Left ventricle myocardium superior (tissue), 1 donor: Measurements from ENCODE around the gene TEX22. TPM values are rescaled to one million over a fixed set of nuclear protein-coding genes. Genes with fewer than 3 reads are reported as not detected.

Source experiments
- ATAC-seq: fragments of 200-7000 bp; cut with Tn5 transposase; one replicate; pipeline ENCODE4 v1.9.1; 2020; ENCODE audit warnings: mild to moderate bottlenecking, moderate library complexity
- DNase-seq: peaks from one replicate; pipeline ENCODE4 v3.0.0-alpha.2; 2020
- intact Hi-C: fragments of 100-400 bp; cut with micrococcal nuclease; formaldehyde crosslinking; loops from one replicate; pipeline ENCODE4 v1.11.0; 2022
- total RNA-seq: library from RNA; stranded (reverse); fragmentation: NEBNext Ultra II Directional; extraction: Animal tissue kit (Norgen Biotek cat#: 25700); gene quantifications from one replicate; pipeline ENCODE4 v1.2.1, GENCODE V29; 2021
- donor health status: DM: no; HTN: yes; CAD: no; lungs with severe emphysema.

The TEX22 gene
- total RNA-seq, 1 donor from 2014 or later: 1.6 TPM

DNA sequence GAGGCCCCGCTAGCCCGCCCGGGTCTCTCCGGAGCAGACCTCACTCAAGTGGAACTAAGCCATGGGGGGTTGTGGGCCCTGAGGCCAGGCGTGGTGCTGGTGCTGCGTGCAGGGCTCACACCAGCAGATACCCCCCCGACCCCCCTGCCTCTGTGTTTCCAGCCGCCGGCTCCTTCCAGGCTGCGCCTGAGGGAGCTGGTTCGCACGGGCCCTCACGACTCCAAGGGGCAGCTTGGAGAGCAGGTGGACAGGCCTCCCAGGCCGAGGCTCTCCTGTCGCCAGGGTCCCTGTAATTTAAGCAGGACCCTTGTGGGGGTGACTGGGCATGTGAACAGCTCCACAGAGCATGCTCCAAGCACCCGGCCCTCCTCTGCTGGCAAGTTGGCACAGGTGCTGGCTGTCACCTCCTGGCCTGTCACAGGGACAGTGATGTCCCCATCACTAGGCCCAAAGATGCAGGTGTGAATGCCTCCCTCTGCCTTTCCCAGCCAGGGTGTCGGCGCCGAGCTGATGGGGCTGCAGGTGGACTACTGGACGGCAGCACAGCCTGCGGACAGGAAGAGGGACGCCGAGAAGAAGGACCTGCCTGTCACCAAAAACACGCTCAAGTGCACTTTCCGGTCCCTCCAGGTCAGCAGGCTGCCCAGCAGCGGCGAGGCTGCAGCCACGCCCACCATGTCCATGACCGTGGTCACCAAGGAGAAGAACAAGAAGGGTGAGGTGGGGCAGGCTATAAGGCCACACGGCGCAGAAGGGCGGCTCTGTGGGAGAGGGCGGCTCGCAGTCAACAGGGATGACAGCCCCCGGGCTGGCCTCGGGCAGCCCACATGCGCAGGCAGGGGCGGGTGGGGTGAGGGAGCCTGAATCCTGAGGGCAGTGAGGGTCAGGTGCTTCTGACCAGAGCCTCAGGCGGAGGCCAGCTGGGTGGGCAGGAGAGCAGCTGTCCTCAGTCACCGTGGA is 5.9 kb upstream of the TEX22 start:
- intact Hi-C loops: no loop called here
- DNase-seq: no peak
- no peak for ATAC-seq

DNA sequence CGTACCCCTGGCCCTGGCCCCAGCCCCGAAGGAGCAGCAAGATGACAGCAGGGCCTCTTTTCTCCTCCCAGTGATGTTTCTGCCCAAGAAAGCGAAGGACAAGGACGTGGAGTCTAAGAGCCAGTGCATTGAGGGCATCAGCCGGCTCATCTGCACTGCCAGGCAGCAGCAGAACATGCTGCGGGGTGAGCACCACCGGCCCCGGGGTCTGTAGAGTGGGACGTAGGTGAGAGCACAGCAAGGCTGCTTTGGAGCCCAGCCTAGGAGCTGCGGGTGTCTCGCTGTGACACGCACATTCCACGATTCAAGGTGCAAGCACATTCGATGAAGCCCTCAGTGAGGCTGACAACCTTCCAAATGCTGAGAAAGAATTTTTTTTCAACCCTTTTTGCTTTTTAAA is 5.2 kb upstream of the TEX22 start:
- DNase-seq (no peak), ATAC-seq (no peak)
- intact Hi-C loops: no loop called here

DNA sequence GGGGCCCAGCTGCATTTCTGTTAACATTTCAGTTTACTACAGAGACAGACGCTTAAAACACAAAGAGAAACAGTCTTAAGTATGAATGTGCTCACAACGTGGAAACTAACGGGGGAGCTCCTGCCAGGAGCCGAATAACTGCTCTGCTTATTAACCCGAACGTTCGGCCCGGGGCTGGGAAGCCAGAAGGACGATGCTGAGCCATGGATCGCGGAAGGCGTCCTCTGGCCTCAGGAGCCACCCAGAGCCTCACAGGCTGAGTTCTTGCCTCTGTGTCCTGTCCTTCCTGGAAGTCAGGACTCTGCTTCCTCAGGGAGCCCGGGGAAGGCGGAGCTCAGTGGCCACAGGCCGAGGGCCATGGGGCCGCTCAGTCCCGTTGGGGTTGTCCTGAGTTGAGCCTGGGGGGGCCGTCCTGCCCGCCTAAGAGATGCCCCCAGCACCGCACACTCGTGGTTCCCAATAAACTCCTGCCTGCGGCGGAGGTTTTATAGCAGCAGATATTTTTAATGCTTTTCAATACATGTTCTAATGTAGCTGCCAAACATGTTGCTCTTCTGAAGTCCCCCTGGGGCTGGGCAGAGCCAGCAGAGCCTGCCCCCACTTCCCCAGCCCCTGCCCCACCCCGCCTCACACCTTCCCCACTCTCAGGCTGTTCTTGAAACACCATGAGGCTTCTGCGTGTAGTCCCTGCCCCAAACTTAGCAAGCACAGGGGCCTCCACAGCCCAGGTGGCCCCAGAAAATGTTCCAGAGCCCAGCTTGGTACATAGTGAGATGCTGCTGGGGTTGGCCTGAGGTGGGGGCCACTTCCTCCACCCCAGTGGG is 3.4 kb upstream of the TEX22 start:
- DNase-seq: no peak
- intact Hi-C loops: no loop called here

DNA sequence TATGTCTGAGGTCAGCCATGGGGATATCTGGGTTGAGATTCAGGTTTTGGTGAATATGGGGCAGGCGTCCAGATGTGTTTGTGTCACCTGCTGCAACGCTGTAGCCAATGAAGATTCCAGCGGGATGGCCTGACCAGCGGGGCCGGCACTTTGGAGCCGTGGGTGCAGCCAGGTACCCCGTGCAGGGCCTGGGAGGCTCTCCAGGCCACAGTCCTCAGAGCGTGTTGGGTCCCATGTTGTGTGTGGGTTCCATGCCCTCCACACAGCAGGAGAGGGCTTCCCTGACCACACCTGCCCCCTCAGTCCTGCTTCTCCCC is 2.8 kb upstream of the TEX22 start:
- no peak for ATAC-seq

More for the DNA sequence above, 3.4 kb upstream of the TEX22 start:
- ATAC-seq: no peak

DNA sequence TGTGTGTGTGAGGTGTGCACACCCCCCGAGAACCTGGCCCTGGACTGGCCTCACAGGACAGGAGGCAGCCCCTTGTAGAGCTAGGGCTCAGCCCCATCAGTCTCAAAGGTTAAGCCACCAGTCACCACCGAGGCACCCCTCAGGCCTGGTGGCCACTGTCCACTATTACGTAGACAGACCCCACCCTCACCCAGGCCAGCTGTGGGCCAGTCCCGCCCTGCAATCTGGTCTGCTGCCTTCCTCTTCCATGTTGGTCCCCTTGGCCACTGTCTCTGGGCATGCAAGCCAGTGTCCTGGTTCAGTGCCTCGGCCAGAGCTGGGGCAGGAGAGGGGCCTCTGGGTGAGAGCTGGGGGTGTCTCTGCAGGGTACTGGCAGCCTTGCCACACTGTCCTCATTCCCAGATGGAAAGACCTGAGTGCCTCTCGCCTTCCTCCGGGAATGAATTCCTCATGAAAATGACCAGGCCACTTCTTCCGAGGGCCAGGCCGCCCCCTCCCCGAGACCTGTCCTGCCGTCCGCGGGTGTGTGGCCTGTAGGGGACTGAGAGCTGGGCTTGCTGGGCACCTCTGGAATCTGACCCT is 897 bp upstream of the TEX22 start:
- intact Hi-C loops: no loop called here
- DNase-seq (peak; percentile 34), ATAC-seq (no peak)

More for the DNA sequence above, 2.8 kb upstream of the TEX22 start:
- no peak for DNase-seq
- intact Hi-C loops: no loop called here

DNA sequence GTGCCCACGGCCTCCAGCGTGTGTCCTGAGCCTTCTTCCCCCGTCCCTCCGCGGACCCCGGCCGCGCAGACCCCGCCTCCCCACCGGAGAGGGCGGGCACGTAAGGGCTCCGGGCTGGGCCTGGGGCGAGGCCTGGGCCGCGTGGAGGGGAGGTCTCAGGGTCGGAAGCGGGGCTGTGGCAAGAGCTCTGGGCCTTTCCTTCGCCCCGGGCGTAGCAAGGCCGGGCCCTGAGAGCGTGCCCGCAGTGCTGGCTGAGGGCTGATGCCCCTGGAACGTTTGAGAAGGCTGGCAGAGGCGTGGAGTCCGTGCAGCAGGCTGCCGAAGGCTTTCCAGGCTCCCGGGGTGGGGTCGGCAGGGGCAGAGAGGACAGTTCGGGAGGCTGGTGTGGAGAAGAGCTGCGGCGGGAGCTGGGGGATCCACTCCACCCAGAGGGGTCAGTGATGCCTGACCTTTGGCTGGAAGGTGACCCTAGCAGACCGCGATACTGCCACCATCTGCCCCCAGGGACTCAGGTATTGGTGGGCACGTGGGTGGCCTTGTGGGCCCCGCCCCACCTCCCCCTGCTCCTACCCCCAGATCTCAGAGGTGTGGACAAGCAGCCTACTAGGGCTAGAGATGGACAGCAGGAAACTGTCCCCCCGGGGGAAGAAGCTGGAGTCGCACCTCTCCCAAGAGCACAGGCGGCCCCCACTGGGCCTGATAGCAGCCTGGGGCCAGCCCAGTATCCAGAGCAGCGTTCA is 558 bp downstream of the TEX22 start:
- intact Hi-C loops: no loop called here
- ATAC-seq (peak; percentile 55), DNase-seq (no peak)

DNA sequence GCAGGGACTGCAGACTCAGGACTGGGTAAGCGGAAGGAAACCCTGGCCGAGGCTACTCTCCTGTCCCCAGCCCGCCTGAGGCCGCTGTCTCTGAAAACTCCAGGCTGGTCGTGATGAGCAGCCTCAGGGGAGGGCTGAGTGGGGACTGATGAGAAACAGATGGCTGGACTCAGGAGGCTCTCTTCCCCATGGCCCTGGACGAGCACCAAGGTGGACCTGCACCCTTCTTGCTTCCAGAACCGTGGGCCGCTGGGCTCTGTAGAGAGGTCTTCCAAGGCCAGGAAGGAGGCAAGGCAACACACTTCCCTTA is 1.1 kb downstream of the TEX22 start:
- no peak for DNase-seq
- ATAC-seq: peak; percentile 2
- intact Hi-C loops: no loop called here

DNA sequence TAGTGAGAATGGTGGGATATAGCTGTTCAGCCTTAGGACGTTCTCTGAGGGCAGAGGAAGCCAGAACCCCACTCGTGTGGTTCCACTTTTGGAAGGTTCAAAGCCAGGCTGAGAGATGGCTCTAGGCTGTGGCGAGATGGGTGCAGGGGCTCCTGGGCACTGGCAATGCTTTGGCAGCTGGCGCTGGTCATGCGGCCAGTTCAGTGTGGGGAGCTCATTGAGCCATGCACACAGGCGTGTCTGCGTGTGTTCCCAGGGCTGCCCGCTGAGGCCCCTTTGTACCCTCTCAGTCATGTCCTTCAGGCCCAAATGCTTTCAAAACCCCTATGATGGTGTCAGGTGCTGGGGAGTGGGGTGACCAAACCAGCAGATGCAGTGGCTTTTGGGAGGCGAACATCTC is 1.7 kb downstream of the TEX22 start:
- DNase-seq: no peak
- no peak for ATAC-seq
- intact Hi-C loops: no loop called here

DNA sequence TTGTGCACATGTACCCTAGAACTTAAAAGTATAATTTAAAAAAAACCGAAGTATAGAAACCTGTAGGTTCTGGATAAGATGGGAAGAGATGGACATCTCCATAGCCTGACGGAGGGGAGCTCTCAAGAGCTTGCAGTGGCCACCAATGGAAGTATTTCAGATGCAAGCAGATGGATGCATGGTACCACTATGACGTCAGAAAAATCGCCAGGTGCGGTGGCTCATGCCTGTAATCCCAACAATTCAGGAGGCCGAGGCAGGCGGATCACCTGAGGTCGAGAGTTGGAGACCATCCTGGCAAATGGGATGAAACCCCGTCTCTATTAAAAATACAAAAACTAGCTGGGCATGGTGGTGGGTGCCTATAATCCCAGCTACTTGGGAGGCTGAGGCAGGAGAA is 3.4 kb downstream of the TEX22 start:
- intact Hi-C loops: no loop called here
- DNase-seq (no peak), ATAC-seq (no peak)

DNA sequence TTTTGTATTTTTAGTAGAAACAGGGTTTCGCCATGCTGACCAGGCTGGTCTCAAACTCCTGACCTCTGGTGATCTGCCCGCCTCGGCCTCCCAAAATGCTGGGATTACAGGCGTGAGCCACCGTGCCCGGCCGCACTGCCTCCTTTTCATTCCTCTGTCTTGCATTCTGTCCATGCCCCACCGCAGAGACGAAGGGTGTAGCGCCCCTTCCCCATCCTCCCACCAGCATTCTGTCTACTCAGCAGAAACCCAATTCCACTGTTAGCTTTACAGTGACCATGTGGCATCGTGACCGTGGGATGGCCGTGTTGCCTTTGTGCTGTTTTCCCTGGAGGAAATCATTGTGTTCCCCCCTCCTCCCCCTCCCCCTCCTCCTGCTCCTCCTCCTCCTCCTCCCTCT is 10.3 kb downstream of the TEX22 start:
- ATAC-seq (no peak), DNase-seq (no peak)
- intact Hi-C loops: no loop called here

DNA sequence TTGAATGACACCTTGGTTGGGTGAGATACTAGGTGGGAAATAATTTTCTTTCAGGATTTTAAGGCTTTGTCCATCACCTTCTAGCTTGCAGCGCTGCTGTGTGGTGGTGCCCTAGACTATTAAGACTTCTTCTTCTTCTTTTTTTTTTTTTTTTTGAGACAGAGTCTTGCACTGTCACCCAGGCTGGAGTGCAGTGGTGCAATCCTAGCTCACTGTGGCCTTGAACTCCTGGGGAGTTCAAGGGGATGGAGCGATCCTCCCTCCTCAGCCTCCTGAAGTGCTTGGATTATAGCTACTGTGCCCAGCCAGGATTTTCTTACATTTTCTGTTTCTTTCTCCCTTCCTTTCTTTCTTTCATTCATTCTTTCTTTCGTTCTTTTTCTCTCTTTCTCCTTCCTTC is 11.0 kb downstream of the TEX22 start:
- no peak for ATAC-seq
- intact Hi-C loops: no loop called here
- DNase-seq: no peak

DNA sequence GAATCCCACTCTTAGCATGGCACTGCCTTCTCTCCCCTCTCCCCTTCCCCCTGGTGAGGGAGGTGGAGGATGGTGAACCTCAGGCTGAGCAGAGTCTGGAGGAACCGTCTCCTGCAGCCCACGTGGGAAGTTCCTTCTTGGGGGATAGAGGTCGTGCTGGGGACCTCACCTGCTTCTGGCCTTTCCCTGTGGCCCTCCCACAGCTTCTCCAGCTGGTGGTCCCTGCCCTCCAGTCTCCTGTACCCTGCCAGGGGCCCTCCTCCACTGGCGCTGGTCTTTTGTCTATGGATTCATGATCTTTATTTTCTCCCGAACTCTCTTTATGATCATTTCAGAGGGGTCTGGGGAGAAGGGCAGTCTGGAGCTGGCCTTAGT is 12.3 kb downstream of the TEX22 start:
- ATAC-seq (no peak), DNase-seq (no peak)
- intact Hi-C loops: no loop called here

DNA sequence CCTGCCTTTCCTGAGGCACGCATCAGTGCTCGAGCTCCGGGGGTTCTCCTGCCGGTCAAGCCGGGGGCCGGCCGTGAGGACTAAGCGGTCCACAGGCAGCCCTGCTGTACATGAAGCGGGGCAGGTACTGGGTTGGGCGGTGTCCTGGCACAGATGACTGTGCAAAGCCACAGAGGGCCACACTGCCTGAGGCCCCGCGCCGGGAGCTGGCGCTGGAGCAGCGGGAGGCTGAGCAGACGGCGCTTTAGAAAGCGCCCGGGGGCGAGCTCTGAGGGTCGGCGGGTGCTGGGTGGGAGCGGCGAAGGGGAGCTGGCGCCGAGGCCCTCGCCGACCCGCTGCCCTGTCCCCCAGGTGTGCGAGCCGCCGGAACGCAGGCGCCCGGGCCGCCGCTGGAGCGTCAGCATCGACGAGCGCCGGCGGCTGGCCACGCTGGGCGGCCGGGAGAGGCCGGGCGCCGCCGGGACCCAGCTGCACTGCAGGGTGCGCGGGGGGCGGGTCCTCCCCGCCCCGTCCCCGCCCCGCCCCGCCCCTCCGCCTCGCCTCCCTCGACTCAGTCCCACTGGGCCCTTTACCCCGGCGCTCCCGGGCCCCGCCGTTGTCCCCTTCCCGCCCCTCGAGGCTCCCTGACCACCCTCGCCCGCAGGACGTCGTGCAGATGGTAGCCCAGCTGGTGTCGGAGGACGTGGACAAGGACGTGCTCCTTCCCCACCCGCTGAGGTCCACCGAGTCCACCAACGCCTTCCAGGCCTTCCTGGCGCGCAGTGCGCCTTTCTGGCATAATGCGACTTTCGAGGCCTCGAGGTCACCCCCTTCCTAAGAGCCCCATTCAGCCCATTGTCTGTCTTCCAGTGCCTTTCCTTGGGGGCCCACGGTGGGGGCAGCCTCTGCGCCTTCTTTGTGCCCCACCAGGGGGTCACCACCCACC is 12.9 kb downstream of the TEX22 start:
- DNase-seq (peak; percentile 75), ATAC-seq (peak; percentile 55)
- intact Hi-C loops: no loop called here

DNA sequence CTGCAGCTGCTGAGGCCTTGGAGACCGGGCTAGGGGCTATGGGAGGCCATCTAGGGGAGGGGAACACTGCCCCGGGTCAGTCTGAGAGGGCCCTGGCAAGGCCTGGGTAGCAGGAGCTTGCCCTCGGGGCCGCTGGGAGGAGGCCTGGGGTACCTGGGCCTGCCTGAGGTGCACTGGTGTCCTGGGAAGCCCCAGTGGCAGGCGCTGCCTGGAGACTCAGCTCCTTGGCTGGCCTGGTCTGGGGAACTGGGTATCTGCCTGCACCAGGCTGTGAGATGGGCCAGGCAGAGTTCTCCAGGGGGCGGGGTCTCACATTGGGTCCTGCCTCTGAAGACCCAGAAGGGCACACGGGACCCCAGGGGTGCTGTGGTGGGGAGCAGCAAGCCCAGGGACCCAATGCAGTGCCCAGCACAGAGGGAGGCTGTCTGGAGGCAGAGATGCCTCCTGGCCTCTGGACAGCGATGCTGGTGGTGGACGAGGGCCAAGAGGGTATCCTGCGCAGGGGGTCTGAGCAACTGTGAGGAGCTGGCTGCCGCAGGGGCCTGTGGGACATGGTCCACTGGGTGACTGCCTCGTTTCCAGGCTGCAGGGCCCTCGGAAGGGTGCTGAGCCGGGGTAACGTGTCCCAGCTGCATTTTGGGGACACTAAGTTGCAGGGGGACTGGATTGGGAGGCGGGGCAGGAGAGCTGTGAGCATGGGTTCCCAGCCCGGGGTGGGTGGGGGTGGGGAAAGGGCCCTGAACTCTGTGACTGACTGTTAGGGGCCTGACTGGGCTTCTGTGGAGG is 13.8 kb downstream of the TEX22 start:
- DNase-seq (no peak), ATAC-seq (no peak)
- intact Hi-C loops: no loop called here

DNA sequence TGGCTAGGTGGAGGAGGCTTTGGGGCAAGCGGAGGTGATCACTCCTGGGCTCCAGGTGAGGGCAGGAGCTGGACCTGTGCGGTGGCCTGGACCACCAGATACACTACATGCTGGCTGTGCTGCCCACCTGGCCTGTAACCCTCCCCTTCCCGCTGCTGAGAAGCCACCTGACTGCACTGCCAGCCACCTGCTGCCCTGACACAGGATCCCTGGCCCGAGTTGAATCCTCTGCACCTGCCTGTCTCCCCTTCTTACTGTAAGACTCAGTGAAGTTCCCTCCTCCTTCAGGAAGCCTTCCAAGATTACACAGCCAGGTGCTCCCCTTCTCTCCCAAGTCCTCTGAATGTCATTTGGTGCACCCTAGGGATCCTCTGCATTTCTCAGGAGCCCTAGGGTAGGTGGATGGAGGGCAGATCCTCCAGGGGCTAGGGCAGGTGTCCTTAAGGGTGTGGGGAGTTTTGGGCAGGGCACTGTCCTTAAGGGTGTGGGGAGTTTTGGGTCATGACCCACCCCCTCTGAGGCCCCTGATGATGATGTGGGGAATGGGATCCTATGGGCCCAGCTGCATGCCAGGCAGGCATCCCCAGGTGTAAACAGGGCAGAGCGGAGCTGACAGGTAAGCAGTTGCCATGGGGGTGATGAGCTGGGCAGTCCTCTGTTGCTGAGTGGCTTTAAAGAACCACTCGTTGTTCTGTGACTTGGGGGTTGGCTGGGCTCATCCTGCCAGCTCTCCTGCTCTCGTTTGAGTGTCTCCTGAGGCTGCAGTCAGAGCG is 14.6 kb downstream of the TEX22 start:
- DNase-seq (no peak), ATAC-seq (no peak)
- intact Hi-C loops: no loop called here

DNA sequence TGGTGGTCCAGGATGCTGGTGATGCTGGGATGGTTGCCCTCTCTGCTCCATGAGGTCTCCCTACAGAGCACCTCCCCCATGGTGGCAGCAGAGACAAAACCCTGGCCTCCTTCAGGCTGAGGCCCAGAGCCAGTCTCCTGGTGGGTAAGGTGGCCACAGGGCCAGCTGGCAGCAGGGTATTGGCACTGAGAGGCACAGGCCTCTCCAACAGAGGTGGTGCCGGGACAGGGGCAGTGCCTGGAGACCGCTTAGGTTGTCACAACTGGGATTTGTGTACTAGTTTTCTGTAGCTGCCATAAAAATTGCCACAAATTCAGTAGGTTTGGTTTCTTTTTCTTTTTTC is 15.2 kb downstream of the TEX22 start:
- peak; percentile 62 for DNase-seq
- intact Hi-C loops: no loop called here
- ATAC-seq: peak; percentile 13
